Measurements from ENCODE around the gene UPK1B.

UPK1B gene

DNA sequence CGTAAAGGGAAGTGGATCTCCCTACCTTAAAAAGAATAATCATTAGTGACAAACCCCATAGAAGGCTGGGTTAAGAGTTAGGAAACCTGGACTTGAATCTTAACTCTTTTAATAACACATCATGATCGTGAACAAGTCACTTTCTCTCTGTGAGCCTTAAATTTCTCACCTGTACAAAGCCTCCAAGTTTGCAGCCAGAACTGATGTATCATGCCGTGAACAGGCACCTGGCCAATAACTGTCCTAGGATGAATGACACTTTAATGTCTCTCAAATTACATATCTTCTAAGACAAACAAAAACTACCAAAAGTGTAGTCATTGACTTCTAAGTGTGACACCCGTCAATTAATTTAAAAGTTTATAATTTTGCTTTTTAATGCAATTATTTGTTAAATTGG, 3.9 kb downstream of the UPK1B start:
- DNase-seq, result no peak

DNA sequence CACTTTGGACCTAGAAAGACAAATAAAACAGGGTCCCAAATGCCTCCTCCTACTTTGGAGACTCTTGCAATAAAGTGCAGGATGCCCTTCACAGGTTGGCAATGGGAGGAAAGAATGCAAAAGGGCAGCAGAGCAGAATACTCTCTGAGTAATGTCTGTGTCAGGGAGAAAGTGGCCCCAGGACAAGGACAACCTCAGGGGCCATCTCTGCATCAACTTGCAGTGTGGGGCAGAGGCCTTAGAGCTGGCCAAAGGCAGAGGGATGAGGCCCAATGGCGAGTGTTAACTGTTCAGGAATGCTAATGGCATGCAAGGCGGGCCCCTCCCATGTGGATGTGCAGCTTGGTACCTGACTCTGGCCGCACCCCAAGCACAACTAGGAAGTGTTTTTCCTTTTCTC, 8.4 kb downstream of the UPK1B start:
- no peak for DNase-seq

DNA sequence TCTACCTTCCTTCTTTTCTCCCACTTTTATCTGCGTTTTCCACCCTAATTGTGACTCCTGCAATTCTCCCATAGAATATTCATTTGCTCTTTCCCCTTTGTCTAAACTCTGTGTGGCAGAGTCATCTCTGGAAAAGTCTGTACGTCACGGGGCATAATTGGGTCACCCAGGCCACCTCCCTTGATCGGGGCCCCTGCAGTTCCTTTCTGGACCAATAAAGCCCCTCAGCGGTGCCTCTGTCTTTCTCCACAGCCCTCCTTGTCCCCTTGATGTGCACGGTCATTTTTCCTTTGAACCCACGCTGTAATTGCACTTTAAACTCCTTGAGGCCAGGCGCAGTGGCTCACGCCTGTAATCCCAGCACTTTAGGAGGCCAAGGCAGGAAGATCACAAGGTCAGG, 10.7 kb downstream of the UPK1B start:
- DNase-seq, result no peak

DNA sequence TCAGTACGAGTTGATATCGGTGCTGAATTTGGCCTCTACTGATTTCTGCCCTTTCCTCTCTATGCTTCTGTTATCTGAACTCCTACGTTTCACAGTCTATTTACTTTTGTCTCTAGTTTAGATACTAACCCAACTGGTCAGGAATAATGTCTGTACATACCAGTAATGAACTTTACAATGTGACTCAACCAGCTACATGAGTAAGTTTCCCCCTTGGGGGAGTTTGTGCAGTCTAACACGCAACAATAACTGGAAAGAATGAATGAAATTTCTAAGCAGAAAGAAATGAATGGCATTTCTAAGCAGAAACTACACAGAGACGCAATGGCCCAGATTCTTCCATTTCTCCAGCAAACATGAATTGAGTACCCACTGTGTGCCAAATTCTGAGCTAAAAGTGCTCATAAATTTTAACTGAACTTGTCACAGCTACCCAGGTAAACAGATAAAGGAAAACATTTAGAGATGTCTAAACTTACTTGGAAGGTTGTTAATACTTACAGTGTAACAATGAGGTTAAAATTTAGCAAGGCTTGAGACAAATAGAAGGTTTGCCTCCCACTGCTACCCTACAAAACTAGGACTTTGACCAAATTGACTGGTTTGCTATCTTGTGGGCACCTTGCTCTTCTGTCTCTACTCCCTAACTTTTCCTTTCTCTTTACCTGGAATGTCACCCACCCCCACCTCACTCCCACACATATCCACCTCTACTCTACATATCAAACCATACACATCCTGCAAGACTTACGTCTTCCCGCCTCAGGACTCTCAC, 11.6 kb downstream of the UPK1B start:
- no peak for DNase-seq

DNA sequence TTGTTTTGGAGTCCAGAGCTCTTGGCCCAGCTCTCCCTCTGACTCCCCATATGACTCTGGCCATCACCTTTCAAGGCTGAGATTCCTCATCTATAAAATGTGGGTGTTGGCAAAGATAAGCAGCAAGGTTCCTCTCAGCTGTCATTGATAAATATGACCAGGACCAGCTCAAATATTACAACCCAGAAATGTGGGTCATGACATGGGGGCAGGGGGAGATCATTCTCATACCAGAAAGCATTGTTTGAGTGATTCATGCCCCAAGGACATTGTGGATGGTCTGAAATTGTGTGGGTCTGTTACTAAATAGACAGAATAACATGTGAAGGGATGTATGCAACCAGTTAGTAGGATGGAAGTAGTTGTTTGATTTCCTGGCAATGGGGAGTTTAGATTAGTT, 13.9 kb downstream of the UPK1B start:
- no peak for DNase-seq

DNA sequence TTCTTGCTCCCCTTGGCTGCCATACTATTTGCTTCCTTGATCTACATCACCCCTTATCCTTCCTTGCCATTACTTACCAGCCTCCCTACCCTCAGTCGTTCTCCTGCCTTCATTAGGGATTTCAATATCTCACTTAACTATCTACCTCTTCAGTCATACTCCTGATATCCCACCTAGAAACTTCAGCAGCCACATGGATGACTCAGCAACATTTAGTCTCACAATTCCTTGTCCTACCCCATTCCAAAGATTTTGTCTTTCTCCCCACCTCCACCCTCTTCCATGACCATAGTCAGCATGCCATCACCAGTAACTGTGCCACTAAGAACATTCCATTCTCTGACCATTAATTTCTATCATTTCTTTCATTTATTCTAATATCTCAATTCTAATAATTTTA, 18.4 kb downstream of the UPK1B start:
- DNase-seq, result no peak

DNA sequence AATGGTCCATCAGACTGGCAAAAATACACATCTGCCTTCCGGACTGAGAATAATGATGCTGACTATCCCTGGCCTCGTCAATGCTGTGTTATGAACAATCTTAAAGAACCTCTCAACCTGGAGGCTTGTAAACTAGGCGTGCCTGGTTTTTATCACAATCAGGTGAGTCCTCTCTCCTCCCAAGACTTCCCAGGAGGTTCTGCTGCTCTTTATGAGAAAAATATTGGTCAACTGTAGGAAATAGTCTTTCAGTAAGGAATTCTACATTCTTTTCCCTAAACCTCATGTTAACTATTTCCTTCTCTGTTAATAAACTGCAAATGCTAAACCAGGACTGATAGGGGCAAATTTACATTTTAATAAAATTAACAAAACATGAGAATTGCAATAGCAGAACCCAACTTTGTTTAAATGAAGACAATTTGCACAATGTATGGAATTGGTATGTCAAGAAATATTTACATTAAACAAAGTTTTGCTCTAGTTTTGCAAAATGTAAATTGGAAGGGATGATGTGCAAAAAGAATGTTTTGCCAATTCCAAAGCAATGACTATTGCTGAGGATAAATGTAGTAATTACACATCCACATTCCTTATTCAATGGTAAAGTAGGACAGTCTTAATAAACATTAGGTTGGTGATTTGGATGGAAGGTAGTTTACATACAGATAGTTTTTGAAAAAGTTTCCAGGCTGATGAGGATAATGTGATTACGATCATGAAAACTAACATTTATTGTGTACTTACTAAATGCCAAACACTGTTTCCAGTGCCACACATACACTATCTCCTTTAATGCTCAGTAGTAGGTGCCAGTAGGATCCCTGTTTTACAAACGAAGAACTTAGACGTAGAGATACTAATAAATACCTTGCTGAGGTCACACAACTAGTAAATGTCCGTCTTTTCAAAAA, 21.1 kb downstream of the UPK1B start:
- DNase-seq, result no peak

GRCh38 chr3:119195151-119195476, 21.7 kb downstream of the UPK1B start:
- DNase-seq, result no peak

GRCh38 chr3:119195911-119196310, 22.5 kb downstream of the UPK1B start:
- no peak for DNase-seq

DNA sequence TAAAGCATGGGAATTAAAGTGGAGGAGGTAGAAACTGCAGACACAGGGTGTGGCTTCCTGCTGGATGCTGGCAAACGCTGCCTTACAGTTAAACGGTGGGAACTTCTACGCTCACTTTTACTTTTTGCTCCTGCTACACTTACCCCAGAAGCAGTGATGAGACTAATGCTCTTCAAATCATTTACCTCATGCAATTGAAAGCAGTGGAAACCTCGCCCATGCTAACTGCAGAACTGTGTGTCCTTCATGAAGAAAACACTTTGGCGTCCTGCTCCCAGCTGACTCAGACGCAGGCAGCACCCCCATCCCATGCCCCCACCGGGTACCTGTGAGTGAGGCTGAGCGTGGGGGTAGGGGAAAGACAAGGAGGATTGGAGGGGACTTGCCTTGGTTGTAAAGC, 31.8 kb downstream of the UPK1B start:
- no peak for DNase-seq

- no peak for DNase-seq
Observed at GRCh38 chr3:119205685-119206084, 32.3 kb downstream of the UPK1B start.

- DNase-seq, result no peak
Observed at GRCh38 chr3:119206611-119207511, 33.5 kb downstream of the UPK1B start.

DNA sequence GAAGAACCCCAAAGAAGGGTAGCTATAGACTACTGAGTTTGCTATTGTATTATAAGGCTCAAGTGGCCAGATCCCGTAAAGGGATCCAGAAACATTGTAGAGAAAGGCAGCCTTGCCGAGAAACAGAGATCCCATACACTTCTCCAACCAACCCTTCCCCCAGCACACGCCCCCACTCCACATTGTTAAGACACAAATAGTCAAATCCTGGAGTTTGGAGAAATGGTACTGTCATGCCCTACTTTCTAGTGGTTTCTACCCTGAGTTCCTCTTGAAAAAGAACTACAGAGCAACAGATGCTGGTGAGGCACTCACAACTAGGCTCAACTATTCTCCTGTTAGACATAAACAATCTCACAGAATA, 34.1 kb downstream of the UPK1B start:
- DNase-seq, result no peak

DNA sequence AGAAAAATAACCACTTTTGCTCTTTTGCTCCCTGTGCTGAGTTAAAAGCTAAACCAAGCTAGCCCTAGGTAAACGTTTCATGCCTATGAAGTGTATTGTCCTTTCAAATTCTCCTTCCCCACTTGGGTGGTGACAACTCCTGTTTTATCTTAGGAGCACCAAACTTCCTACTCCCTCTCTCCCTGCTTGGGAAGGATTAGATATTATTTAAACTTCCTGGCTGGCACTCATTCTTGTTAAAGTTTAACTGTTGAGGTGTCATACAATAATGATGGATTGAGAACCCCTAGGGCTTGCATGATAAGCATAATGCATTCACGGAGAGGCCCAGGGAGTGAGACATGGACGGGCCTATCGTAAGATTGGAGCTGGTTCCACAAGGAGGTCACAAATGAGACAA, 37.8 kb downstream of the UPK1B start:
- no peak for DNase-seq

DNA sequence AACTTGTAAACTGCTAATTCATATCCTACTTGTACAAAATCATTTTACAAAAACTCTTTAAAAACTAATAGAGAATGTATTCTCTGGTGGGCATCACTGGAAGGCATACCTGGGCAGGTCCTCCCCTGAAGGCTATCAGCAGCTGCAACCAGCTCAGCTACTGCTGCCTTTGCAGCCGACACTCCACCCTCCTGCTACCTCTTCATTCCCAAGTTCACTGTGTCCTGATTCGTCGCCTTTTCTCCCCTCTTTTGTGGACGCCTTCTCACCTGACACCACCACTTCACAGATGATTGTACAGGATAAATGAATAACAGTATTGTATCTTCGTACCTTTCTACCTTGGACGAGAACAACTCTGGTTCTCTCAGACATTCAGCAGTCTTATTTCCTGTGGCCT, 38.4 kb downstream of the UPK1B start:
- DNase-seq, result no peak

- peak; percentile 13 for DNase-seq
Observed at GRCh38 chr3:119219069-119219468, 45.7 kb downstream of the UPK1B start.

DNA sequence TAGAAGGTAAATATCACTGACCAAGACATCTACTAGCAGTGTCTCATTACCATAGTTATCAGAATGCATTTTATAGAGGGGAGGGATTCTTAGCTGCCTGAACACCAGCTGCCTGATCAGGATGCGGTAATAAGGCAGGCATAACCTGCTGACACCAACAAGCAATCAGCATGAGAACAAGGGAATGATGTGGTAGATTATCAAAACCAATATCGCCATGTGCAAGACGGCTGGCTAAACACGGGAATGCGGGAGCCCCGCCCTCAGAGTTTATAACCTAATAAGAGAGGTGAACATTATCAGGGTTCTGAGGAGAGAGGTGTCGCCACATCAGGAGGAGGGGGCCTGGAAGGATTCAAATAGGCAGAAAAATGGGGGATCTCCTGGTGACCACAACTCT, 46.8 kb downstream of the UPK1B start:
- no peak for DNase-seq

GRCh38 chr3:119220970-119221667, 47.7 kb downstream of the UPK1B start:
- no peak for DNase-seq

DNA sequence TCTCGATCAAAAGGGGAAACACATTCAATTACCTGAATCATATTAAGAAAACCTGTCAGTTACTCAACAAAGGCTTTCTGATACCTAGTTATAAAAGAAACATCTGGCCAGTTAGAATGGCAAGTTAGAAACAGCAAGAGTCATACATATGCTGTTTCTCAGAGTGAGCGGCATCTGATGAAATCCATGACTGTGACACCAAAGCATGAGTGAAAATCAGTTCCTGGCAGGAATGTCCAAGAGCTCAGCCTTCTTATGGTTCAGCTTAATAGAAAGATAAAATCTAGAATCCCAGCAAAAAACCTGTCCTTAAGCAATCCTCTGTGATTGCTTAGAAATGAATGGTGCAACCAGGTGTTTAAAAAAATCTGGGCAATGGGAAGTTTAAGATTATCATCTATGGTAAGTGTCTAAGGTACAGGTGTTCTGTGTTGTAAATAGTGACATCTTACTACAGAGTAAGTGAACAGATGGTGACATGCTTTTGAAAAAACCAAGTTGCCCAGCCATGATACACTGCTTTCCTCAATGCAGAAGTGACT, 48.5 kb downstream of the UPK1B start:
- DNase-seq, result no peak

- DNase-seq, result no peak
Observed at GRCh38 chr3:119222391-119222790, 49.0 kb downstream of the UPK1B start.

DNA sequence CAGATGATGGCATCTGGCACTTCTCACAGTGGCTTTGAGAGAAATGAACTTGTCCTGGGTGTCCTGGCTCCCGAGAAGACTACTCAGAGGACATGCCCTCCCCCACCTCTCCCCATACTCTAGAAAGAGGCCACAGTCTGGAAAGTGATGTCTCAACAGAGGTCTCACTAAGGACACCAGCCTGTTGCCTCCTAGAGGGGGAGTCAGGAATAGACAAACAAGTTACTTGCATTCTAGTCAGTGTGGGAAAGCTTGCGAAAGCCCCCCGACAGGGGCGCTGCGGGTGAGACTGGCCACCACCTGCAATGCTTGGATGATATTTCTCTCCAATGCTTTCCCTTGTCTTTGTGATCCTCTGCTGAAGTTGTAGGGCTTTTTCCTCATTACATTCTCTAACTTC, 50.1 kb downstream of the UPK1B start:
- no peak for DNase-seq

- no peak for DNase-seq
Observed at GRCh38 chr3:119225121-119225520, 51.7 kb downstream of the UPK1B start.
